Stimulated activated naive B cell treated with anti-CD40 and anti-IgM and Interleukin-4, amounts not matched to agents 10 μg/mL and 1 μg/mL and 100 μg/mL, for 72 hours (primary cell): ENCODE results near the gene ITGA8.

ENCODE experiments used
- ATAC-seq, 2 donors: fragments of 150-1000 bp; cut with Tn5 transposase; replicated peaks; 2 replicates each; pipeline ENCODE4 v1.10.0; 2021; ENCODE audit warnings: moderate library complexity in 1 of 2
- DNase-seq: peaks from one replicate; pipeline ENCODE4 v3.0.0; 2021
- H3K27ac Mint-ChIP-seq: one replicate; pipeline ENCODE4 v1.8.0; 2022; ENCODE audit warnings: mild to moderate bottlenecking, mixed read lengths
- H3K27me3 Mint-ChIP-seq, 2 donors: one replicate each; pipeline ENCODE4 v1.8.0; 2022; ENCODE audit warnings: mixed read lengths in 2 of 2
- H3K36me3 Mint-ChIP-seq, 2 donors: one replicate each; pipeline ENCODE4 v1.8.0; 2022; ENCODE audit warnings: mixed read lengths in 2 of 2, mild to moderate bottlenecking in 1 of 2
- H3K4me1 Mint-ChIP-seq, 2 donors: one replicate each; pipeline ENCODE4 v1.8.0; 2022; ENCODE audit warnings: mixed read lengths in 2 of 2, mild to moderate bottlenecking in 1 of 2
- H3K4me3 Mint-ChIP-seq, 2 donors: one replicate each; pipeline ENCODE4 v1.8.0; 2022; ENCODE audit warnings: mild to moderate bottlenecking in 2 of 2, mixed read lengths in 2 of 2, moderate library complexity in 1 of 2
- H3K9me3 Mint-ChIP-seq, 2 donors: one replicate each; pipeline ENCODE4 v1.8.0; 2022; ENCODE audit warnings: mixed read lengths in 2 of 2, mild to moderate bottlenecking in 1 of 2

ITGA8 gene

DNA sequence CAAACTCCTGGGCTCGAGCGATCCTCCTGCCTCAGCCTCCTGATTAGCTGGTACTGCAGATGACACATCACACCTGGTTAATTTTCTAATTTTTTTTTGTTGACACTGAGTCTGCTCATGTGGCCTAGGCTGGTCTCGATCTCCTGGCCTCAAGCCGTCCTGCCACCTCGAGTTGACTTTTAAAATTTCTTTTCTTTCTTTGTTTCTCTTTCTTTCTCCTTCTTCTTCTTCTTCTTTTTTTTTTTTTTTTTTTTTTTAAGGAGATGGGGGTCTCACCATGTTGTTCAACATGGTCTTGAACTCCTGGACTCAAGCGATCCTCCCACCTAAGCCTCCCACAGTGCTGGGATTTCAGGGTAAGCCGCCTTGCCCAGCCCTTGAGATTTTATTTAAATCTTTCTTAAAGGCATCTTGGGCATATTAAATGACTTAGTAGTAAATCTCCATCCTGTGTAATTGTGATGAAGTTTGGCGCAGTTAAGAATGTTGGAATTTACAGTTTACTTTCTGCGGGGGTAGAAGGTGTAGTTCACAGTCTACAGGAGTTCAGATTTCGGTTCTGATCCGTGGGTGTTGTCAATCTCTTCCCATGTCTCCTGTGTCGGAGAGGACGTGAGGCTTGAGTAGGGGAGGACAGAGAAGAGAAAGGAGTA lies 1.0 kb upstream of the ITGA8 start:
- no peak for ATAC-seq
- Mint-ChIP-seq H3K27me3 (peaks cover 51 to 54% of the 10 kb centered on the region in 2 donors), H3K4me1 (peaks cover 0 to 6% of the 10 kb centered on the region in 2 donors), H3K4me3 (no peak overlapping the region), H3K36me3 (no peaks in the 10 kb centered on the region), H3K9me3 (no peaks in the 10 kb centered on the region), H3K27ac (no peak overlapping the region)
- DNase-seq, result no peak

DNA sequence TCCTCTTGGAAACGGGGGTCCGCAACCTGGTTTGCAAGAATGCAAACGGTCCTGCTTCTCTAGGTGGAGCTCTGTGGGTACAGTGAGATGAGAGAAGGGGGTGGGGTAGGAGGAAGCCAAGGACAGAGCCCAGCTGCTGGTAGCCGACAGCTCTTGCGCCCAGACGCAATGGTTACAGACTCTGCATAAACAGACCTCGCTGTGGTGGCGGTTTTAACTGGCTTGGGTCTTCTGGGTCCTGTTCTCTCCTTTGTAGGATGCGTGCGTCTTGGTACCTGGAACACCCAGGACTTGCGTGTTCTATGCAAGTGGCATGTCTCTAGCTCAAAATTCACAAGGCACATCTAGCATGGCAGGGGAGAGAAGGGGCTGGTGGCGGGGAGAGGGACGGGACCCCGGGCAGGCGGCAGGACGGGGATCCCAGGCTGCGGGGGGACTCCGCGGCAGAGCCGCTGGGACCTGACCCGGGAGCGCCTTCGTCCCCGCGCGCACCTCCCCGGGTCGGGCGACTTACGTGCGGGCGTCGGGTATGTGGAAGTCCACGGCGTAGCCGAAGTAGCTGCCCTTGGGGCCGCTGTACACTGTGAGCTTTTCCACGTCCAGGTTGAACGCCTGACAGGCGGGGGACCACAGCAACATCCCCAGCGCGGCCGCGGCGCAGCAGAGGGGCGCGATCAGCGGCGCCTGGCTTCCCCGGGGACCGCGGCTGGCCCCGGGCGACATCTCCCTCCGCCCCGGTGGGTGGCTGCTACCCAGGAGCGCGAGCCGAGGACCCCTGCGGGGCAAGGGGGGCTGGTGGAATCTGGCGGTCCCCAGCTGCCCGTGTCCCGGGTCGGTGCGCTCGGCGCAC lies 448 bp downstream of the ITGA8 start:
- H3K36me3 Mint-ChIP-seq, result no peaks in the 10 kb centered on the region
- peaks cover 0 to 6% of the 10 kb centered on the region in 2 donors for H3K4me1 Mint-ChIP-seq
- peaks cover 51 to 58% of the 10 kb centered on the region in 2 donors for H3K27me3 Mint-ChIP-seq
- DNase-seq (no peak), ATAC-seq (peak in 1 of 2 donors; percentile 14)
- H3K4me3 Mint-ChIP-seq, result no peak overlapping the region
- H3K9me3 Mint-ChIP-seq, result no peaks in the 10 kb centered on the region
- no peak overlapping the region for H3K27ac Mint-ChIP-seq

DNA sequence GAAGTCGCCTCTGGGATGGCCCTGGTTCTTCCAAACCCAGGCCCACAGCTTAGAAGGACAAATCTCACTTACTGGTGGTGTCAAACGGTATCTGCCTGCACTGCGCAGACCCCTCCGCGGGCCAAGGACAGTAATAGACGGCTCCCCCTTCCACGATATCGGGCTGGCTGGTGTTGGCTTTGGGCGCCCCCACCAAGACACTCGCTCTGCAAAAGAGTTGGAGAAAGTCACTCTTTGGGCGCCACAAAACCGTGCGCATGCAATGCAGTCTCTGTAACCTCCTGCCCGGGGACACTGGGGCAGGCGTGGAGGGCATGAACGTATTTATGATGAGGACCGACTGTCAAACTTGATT lies 1.1 kb downstream of the ITGA8 start:
- H3K27ac Mint-ChIP-seq, result no peak overlapping the region
- H3K36me3 Mint-ChIP-seq, result no peaks in the 10 kb centered on the region
- no peak overlapping the region for H3K4me3 Mint-ChIP-seq
- peaks cover 48 to 55% of the 10 kb centered on the region in 2 donors for H3K27me3 Mint-ChIP-seq
- peaks cover 0 to 6% of the 10 kb centered on the region in 2 donors for H3K4me1 Mint-ChIP-seq
- ATAC-seq (no peak), DNase-seq (no peak)
- no peaks in the 10 kb centered on the region for H3K9me3 Mint-ChIP-seq

DNA sequence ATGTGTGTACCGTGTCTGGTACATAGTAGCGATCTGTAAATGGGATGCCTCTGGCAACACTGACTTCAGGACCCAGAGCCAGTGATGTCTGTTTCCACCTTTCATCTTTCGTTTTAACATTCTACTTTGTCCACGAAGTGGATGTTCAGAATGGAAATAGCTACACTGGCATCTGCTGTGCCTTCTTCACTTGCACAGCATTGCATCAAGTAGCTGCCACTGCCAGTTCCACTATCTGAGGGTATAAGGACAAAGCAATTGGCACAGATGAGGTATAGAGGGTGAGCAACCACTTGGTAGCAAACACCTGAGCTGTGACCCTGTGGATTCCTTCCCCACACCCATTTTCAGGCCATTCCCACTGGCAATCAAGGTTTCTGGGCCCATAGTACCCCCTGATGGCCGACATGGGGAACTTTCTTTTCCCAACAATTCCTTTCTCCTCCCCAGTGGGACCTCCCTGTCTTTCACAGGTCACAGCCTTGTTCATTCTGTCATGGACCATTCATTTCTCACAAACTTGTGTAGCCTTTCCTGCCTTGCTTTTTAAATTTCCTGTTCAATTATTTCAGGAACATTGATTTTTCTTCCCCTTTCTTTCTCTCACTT lies 4.0 kb downstream of the ITGA8 start:
- no peak for ATAC-seq
- no peak overlapping the region for H3K4me3 Mint-ChIP-seq
- peaks cover 26 to 39% of the 10 kb centered on the region in 2 donors for H3K27me3 Mint-ChIP-seq
- no peak overlapping the region for H3K27ac Mint-ChIP-seq
- peaks cover 0 to 6% of the 10 kb centered on the region in 2 donors for H3K4me1 Mint-ChIP-seq
- H3K36me3 Mint-ChIP-seq, result no peaks in the 10 kb centered on the region
- no peak for DNase-seq
- H3K9me3 Mint-ChIP-seq, result no peaks in the 10 kb centered on the region

DNA sequence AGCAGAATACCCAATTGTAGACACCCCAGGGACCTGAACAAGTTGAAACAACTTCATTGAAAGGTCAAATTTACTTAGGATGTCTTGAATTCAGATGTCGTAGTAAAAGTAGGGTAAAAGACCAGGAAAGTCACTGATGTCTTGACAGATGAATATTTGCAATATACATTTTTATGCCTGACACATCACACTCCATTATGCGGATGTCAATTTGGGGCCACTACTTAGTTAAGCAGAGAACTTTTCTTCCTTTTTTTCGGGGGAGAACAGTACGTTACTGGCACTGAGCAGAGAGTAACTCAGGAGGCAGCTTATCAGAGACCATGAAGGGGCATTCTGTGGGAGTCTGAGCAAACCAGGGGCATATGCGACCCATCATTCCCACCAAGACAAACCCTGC lies 4.9 kb downstream of the ITGA8 start:
- no peaks in the 10 kb centered on the region for H3K9me3 Mint-ChIP-seq
- ATAC-seq (no peak), DNase-seq (no peak)
- H3K27me3 Mint-ChIP-seq, result peaks cover 22 to 31% of the 10 kb centered on the region in 2 donors
- peaks cover 0 to 6% of the 10 kb centered on the region in 2 donors for H3K4me1 Mint-ChIP-seq
- H3K4me3 Mint-ChIP-seq, result no peak overlapping the region
- H3K36me3 Mint-ChIP-seq, result no peaks in the 10 kb centered on the region
- H3K27ac Mint-ChIP-seq, result no peak overlapping the region

DNA sequence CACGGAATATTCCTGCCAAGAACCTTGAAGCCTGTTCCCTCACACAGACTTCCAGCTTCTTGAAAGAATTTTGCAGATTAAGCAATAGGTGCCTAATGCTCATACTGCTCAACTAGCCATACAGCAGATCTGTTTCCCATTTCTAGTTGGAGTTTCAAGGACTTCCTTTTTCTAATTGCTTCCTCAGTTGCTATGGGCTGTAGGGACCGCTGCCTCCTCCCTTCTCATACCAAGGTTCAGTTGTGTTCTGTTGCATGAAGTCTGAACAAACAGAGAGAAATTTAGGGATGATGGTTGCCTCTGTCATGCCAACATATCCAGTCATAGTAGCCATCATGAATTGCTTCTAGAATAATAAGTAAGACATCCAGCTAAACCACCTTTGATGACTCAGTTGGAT lies 6.8 kb downstream of the ITGA8 start:
- Mint-ChIP-seq H3K36me3 (no peaks in the 10 kb centered on the region), H3K9me3 (no peaks in the 10 kb centered on the region), H3K4me1 (no peaks in the 10 kb centered on the region), H3K27me3 (peaks cover 9 to 17% of the 10 kb centered on the region in 2 donors), H3K27ac (no peak overlapping the region), H3K4me3 (no peak overlapping the region)
- no peak for ATAC-seq
- no peak for DNase-seq

GRCh38 chr10:15710455-15710854 lies 9.3 kb downstream of the ITGA8 start:
- no peaks in the 10 kb centered on the region for H3K9me3 Mint-ChIP-seq
- no peaks in the 10 kb centered on the region for H3K36me3 Mint-ChIP-seq
- peaks cover 4 to 17% of the 10 kb centered on the region in 2 donors for H3K27me3 Mint-ChIP-seq

DNA sequence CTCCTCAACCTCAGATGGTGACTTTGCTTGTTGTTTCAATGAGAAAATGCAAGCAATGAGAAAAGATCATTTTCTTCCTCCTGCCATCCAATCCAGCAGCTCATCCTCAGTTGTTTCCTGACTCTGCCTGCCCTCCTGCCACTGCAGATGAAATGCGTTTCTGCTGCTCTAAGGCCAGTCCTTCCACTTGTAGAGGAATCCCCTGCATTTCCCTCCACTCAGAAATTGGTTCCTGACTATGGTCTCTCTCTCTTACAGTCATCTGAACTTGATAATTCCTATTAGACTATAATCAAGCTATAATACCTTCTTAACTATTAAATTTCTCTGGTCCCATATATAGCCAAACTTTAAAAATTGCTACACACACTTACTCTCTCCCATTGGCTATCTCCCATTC lies 14.4 kb downstream of the ITGA8 start:
- Mint-ChIP-seq H3K36me3 (no peaks in the 10 kb centered on the region), H3K27ac (no peak overlapping the region)

More at GRCh38 chr10:15710455-15710854, 9.3 kb downstream of the ITGA8 start:
- no peak for ATAC-seq
- no peak for DNase-seq
- Mint-ChIP-seq H3K4me1 (no peaks in the 10 kb centered on the region), H3K4me3 (no peak overlapping the region), H3K27ac (no peak overlapping the region)

DNA sequence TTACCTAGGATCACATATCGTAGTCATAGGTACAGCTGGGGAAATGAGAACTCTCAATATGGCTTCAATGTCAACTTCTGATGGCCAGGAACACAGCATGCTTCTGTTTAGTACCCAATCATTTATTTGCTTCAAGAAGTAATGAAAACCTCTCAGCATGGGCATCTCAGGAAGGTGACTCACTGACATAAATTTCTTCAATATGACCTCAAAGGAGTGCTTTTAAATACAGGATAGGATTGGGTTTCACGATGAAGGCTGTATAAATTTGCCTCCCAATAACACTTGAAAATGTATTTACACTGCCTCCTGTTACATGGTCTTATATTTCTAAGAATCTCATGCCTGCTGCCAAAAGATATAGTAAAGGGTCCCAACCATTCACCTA lies 15.1 kb downstream of the ITGA8 start:
- Mint-ChIP-seq H3K36me3 (no peaks in the 10 kb centered on the region), H3K9me3 (peaks cover 0 to 1% of the 10 kb centered on the region in 2 donors), H3K27ac (no peak overlapping the region), H3K4me3 (no peak overlapping the region), H3K4me1 (no peaks in the 10 kb centered on the region), H3K27me3 (no peaks in the 10 kb centered on the region)
- ATAC-seq, result no peak
- no peak for DNase-seq

More for the DNA sequence above, 14.4 kb downstream of the ITGA8 start:
- H3K4me3 Mint-ChIP-seq, result no peak overlapping the region
- ATAC-seq, result no peak
- H3K27me3 Mint-ChIP-seq, result peaks cover 0 to under 1% of the 10 kb centered on the region in 2 donors
- DNase-seq, result no peak
- peaks cover 0 to 1% of the 10 kb centered on the region in 2 donors for H3K9me3 Mint-ChIP-seq
- no peaks in the 10 kb centered on the region for H3K4me1 Mint-ChIP-seq

DNA sequence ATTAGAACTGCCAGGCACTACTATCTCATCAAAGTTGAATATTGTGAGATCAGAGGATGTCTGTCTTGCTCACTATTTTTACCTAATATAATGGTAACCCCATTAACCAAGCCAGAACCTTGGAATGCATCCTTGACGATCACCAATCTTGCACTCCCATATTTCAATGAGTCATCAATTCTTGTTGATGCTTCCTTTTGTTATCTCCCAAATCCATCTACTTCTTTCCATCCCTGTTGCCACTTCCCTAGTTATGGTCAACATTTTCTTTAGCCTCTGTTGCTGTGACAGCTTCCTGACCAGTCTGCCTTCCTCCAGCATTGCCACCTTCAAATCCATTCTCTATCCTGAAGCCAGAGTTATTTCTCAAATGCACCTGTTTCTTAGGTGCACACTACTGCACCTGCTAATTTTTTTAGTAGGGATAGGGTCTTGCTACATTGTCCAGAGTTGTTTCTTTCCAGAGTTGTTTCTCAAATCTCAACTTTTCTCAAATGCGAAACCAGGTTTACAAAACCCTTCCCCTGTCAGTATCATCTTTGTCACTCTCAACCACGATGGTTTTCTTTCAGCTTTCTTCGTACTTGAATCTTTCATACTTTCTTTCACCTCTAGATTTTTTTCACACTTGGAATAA lies 15.7 kb downstream of the ITGA8 start:
- Mint-ChIP-seq H3K9me3 (peaks cover 0 to 1% of the 10 kb centered on the region in 2 donors), H3K36me3 (no peaks in the 10 kb centered on the region), H3K27me3 (no peaks in the 10 kb centered on the region), H3K4me3 (no peak overlapping the region), H3K27ac (no peak overlapping the region), H3K4me1 (no peaks in the 10 kb centered on the region)
- ATAC-seq (no peak), DNase-seq (no peak)

DNA sequence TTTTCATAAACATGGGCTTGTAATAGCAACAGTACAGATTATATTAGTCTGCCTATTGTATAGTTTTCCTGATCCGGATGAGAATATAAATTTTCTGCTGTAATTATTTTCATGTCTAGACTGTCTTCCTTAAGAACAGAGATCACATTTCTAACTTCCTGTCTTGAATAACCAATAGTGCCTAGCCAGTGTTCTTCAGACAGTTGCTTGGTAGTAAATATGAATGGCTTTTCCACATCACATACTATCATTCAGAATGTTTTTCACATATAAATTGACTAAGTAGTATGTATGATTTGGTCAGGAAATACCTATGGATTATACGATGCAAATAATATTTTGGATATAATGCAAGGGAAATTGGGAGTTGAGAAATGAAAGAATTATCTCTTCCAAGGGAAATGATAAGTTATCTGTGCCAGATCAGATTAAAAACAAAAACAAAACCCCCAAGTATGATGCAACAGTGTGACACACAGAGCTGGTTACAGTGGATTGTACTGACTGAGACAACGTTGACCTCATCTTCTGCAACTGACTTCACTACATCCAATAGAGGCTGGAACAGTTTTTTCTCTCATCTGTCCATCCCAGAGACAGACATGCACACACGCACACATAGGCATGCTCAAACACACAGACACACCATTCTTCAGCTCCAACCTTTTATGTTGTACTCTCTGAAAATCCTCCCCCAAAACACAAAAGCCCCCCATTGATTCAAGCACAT lies 16.4 kb downstream of the ITGA8 start:
- Mint-ChIP-seq H3K4me1 (no peaks in the 10 kb centered on the region), H3K4me3 (no peak overlapping the region), H3K36me3 (no peaks in the 10 kb centered on the region), H3K9me3 (peaks cover 4 to 5% of the 10 kb centered on the region in 2 donors), H3K27ac (no peak overlapping the region), H3K27me3 (no peaks in the 10 kb centered on the region)
- ATAC-seq, result no peak
- DNase-seq, result no peak

- H3K9me3 Mint-ChIP-seq, result peaks cover 4 to 5% of the 10 kb centered on the region in 2 donors
- no peak overlapping the region for H3K4me3 Mint-ChIP-seq
- H3K36me3 Mint-ChIP-seq, result no peaks in the 10 kb centered on the region
- H3K4me1 Mint-ChIP-seq, result no peaks in the 10 kb centered on the region
- H3K27me3 Mint-ChIP-seq, result peaks cover 4 to 7% of the 10 kb centered on the region in 2 donors
- DNase-seq (no peak), ATAC-seq (no peak)
- H3K27ac Mint-ChIP-seq, result no peak overlapping the region
Observed at GRCh38 chr10:15700078-15700674, 19.5 kb downstream of the ITGA8 start.

GRCh38 chr10:15695852-15696251 lies 23.9 kb downstream of the ITGA8 start:
- Mint-ChIP-seq H3K4me1 (no peaks in the 10 kb centered on the region), H3K27ac (no peak overlapping the region), H3K4me3 (no peak overlapping the region), H3K9me3 (peaks cover 3 to 5% of the 10 kb centered on the region in 2 donors), H3K36me3 (no peaks in the 10 kb centered on the region), H3K27me3 (peaks cover 8 to 9% of the 10 kb centered on the region in 2 donors)
- DNase-seq (no peak), ATAC-seq (no peak)
